ENCODE data around the gene AMOT.

- TF ChIP-seq CREB1 (CRISPR knock-in tag; IDR thresholded peaks at IDR 0.05; ENCODE audit: low read depth) (no peak), EZH2 (IDR thresholded peaks at IDR 0.05; ENCODE audit: low read depth, unreplicated experiment) (no peak), CTCF (conservative IDR thresholded peaks at IDR 0.05; ENCODE audit: low read depth in 2 of 2) (no peak), EZH2phosphoT487 (IDR thresholded peaks at IDR 0.05; ENCODE audit: unreplicated experiment) (no peak), STAT1 (IDR thresholded peaks at IDR 0.05; ENCODE audit: unreplicated experiment) (no peak), POLR2AphosphoS5 (IDR thresholded peaks at IDR 0.05; ENCODE audit: low read depth) (no peak), JUNB (IDR thresholded peaks at IDR 0.05; ENCODE audit: unreplicated experiment) (no peak), REST (IDR thresholded peaks at IDR 0.05; ENCODE audit: unreplicated experiment) (no peak), ETS1 (IDR thresholded peaks at IDR 0.05) (no peak), ZNF114 (CRISPR knock-in tag; IDR thresholded peaks at IDR 0.05) (no peak), NANOG (IDR thresholded peaks at IDR 0.05; ENCODE audit: borderline replicate concordance) (no peak), ZNF331 (CRISPR knock-in tag; IDR thresholded peaks at IDR 0.05; ENCODE audit: low read depth) (no peak)
- TF ChIP-seq, protein P1, sequence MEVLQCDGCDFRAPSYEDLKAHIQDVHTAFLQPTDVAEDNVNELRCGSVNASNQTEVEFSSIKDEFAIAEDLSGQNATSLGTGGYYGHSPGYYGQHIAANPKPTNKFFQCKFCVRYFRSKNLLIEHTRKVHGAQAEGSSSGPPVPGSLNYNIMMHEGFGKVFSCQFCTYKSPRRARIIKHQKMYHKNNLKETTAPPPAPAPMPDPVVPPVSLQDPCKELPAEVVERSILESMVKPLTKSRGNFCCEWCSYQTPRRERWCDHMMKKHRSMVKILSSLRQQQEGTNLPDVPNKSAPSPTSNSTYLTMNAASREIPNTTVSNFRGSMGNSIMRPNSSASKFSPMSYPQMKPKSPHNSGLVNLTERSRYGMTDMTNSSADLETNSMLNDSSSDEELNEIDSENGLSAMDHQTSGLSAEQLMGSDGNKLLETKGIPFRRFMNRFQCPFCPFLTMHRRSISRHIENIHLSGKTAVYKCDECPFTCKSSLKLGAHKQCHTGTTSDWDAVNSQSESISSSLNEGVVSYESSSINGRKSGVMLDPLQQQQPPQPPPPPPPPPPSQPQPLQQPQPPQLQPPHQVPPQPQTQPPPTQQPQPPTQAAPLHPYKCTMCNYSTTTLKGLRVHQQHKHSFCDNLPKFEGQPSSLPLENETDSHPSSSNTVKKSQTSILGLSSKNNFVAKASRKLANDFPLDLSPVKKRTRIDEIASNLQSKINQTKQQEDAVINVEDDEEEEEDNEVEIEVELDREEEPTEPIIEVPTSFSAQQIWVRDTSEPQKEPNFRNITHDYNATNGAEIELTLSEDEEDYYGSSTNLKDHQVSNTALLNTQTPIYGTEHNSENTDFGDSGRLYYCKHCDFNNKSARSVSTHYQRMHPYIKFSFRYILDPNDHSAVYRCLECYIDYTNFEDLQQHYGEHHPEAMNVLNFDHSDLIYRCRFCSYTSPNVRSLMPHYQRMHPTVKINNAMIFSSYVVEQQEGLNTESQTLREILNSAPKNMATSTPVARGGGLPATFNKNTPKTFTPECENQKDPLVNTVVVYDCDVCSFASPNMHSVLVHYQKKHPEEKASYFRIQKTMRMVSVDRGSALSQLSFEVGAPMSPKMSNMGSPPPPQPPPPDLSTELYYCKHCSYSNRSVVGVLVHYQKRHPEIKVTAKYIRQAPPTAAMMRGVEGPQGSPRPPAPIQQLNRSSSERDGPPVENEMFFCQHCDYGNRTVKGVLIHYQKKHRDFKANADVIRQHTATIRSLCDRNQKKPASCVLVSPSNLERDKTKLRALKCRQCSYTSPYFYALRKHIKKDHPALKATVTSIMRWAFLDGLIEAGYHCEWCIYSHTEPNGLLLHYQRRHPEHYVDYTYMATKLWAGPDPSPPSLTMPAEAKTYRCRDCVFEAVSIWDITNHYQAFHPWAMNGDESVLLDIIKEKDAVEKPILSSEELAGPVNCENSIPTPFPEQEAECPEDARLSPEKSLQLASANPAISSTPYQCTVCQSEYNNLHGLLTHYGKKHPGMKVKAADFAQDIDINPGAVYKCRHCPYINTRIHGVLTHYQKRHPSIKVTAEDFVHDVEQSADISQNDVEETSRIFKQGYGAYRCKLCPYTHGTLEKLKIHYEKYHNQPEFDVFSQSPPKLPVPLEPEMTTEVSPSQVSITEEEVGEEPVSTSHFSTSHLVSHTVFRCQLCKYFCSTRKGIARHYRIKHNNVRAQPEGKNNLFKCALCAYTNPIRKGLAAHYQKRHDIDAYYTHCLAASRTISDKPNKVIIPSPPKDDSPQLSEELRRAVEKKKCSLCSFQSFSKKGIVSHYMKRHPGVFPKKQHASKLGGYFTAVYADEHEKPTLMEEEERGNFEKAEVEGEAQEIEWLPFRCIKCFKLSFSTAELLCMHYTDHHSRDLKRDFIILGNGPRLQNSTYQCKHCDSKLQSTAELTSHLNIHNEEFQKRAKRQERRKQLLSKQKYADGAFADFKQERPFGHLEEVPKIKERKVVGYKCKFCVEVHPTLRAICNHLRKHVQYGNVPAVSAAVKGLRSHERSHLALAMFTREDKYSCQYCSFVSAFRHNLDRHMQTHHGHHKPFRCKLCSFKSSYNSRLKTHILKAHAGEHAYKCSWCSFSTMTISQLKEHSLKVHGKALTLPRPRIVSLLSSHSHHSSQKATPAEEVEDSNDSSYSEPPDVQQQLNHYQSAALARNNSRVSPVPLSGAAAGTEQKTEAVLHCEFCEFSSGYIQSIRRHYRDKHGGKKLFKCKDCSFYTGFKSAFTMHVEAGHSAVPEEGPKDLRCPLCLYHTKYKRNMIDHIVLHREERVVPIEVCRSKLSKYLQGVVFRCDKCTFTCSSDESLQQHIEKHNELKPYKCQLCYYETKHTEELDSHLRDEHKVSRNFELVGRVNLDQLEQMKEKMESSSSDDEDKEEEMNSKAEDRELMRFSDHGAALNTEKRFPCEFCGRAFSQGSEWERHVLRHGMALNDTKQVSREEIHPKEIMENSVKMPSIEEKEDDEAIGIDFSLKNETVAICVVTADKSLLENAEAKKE (CRISPR knock-in tag; IDR thresholded peaks at IDR 0.05), result no peak
Measured at GRCh38 chrX:112863850-112864249, 23.2 kb upstream of the AMOT start.

All from GM23338 (cell line).